ENCODE results near the gene KY.

DNA sequence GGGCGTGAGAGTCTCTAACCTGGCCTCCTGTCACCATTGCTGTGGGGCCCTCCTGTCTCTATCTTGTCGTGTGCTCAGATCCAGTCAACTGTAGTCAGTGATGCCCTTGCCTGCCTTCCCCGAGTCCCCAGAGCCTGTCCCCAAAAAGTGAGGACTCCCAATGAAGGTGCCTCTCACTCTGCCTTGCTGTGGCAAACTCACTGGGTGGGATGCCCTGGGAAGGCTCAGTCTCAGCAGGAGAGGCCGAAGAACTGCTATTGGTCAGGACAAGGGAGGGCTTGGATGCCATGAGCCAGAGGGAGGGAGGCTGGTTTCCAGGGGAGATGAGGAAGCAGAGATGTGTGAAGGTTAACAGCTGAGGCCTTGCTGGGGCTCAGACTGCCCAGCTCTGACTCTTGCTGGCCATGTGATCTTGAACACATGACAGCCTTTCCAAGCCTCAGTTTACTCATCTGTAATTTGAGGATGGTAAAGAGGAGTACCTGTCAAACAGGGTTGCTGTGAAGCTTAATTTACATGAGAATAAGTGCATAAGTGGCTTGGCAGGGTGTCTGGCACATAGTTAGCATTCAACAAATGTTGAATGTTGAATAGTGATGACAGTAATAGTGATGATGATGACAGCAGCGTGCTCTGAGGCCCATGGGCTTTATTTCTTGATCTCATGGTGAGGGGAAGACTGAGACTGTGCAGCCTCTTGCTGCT lies 8.2 kb downstream of the KY start:
- TF ChIP-seq, protein P1, sequence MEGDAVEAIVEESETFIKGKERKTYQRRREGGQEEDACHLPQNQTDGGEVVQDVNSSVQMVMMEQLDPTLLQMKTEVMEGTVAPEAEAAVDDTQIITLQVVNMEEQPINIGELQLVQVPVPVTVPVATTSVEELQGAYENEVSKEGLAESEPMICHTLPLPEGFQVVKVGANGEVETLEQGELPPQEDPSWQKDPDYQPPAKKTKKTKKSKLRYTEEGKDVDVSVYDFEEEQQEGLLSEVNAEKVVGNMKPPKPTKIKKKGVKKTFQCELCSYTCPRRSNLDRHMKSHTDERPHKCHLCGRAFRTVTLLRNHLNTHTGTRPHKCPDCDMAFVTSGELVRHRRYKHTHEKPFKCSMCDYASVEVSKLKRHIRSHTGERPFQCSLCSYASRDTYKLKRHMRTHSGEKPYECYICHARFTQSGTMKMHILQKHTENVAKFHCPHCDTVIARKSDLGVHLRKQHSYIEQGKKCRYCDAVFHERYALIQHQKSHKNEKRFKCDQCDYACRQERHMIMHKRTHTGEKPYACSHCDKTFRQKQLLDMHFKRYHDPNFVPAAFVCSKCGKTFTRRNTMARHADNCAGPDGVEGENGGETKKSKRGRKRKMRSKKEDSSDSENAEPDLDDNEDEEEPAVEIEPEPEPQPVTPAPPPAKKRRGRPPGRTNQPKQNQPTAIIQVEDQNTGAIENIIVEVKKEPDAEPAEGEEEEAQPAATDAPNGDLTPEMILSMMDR (conservative IDR thresholded peaks at IDR 0.05; ENCODE audit: low read length): no peak
- TF ChIP-seq EZH2phosphoT487 (IDR thresholded peaks at IDR 0.05; ENCODE audit: borderline replicate concordance, low read depth, low read length): no peak

Measured in OCI-LY7 (cell line).